Thyroid gland (tissue), 4 donors: Measurements from ENCODE around the gene ZNF91. TPM values are rescaled to one million over a fixed set of nuclear protein-coding genes. Genes with fewer than 3 reads are reported as not detected.

Experiments
- DNase-seq, 2 donors: peaks; one replicate each; pipeline ENCODE4 v3.0.0-alpha.2; 2019
- H3K27ac ChIP-seq, 3 donors: fragments of 200-600 bp; sonication (generic); 1 replicate in 2 of 3; 2 replicates in 1 of 3; pipeline ENCODE4 v1.5.1; 2016 to 2019; ENCODE audit warnings: mild to moderate bottlenecking in 1 of 3, moderate library complexity in 1 of 3
- H3K27me3 ChIP-seq: fragments of 200-600 bp; sonication (generic); one replicate; pipeline ENCODE4 v1.5.1; 2019
- H3K36me3 ChIP-seq, 2 donors: fragments of 200-600 bp; sonication (generic); one replicate each; pipeline ENCODE4 v1.5.1; 2016 to 2019
- H3K4me1 ChIP-seq, 2 donors: fragments of 200-600 bp; sonication (generic); one replicate each; pipeline ENCODE4 v1.5.1; 2017 to 2019
- H3K4me3 ChIP-seq, 3 donors: fragments of 200-600 bp; sonication (generic); replicated peaks in 1 of 3; 1 replicate in 2 of 3; 2 replicates in 1 of 3; pipeline ENCODE4 v1.5.1; 2016; ENCODE audit warnings: mild to moderate bottlenecking in 1 of 3
- H3K9me3 ChIP-seq: fragments of 200-600 bp; sonication (generic); one replicate; pipeline ENCODE4 v1.5.1; 2017
- POLR2A ChIP-seq, 2 donors: fragments of 450-650 bp; IDR thresholded peaks; one replicate each; pipeline ENCODE4 v1.6.1; 2017; ENCODE audit warnings: antibody characterized with exemption in 2 of 2, mild to moderate bottlenecking in 2 of 2, moderate library complexity in 1 of 2
- WGBS, 2 donors: methylation state at CpG; one replicate each; pipeline ENCODE4 v1.1.5; 2017; 5-methylcytosine and 5-hydroxymethylcytosine counted together
- intact Hi-C: fragments of 100-400 bp; cut with DNase I; formaldehyde crosslinking; loops from one replicate; pipeline ENCODE4 v1.15.1; 2023
- total RNA-seq, 4 donors: library from RNA; depleted of rRNA; stranded (reverse); fragments of >200 nt; gene quantifications; one replicate each; pipeline ENCODE4 v1.2.3, GENCODE V29; 2016
- TF ChIP-seq, protein P1 (sequence below), 6 experiments: fragments of 200-600 bp in 3 of 6; fragments of 450-650 bp in 3 of 6; sonication (generic) in 3 of 6; IDR thresholded peaks; one replicate each; pipeline ENCODE4 v1.5.1; 2016 to 2019; ENCODE audit warnings: antibody characterized with exemption in 6 of 6, mild to moderate bottlenecking in 2 of 6, inconsistent platforms in 1 of 6, moderate library complexity in 1 of 6

Gene ZNF91
- 100 to 1,000 TPM in 3 of 4 donors, 10 to 100 TPM in 1; 92.5 to 220 (median 122) TPM for total RNA-seq

DNA sequence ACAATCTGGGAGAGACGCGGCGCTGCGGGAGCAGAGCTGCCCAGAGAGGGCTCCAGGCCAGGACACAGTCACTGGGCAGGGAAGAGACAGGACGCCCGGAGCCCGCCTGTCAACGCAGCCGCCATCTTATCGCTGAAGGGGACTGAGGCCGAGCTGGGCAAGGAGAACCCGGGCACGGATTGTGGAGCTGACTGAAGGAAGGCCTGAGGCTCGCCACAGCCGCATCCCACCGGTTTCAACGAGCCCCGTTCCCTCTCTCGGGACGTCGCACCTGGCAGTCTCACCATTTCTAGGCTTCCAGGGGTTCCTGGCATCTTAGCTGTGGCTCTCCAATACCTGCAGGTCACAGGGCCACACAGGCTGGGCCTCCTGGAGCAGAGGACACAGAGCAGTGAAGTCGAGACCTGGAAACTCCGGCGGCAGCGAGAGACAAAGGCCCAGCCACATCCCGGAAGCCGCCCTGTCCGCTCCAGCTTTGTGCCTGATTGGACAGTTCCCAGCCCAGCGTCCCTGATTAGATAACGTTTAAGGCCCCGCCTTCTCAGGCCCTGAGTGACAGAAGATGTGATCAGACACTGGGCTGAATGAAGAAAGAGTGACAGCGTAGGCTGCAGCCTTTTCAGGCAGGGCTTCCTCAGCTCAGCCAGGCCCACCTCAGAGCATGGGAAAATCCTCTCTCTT, at the start of gene ZNF91:
Gene ZNF91, minus strand, starts transcription at position 431 of the 681 bp plus-strand sequence. Its CDS starts 117 bp downstream, at position 314.
- Histone ChIP-seq H3K4me1 (peaks cover 11 to 32% of the 10 kb centered on the region in 2 donors), H3K27me3 (no peaks in the 10 kb centered on the region), H3K9me3 (no peaks in the 10 kb centered on the region), H3K4me3 (peak within 1 kb of the TSS; percentile 60 to 81 (median 75)), H3K27ac (peak within 1 kb of the TSS; percentile 61 to 92 (median 83)), H3K36me3 (no peaks in the 10 kb centered on the region)
- DNase-seq = peak; percentile 99
- intact Hi-C loops = loop anchor here (10.0 kb wide), 1 partner anchor 120 kb away; no protein-coding TSS in a partner anchor
- 0% methylated on average over 16 to 24 of the region's 32 CpGs for WGBS, 2 donors
- peak in 1 of 2 donors; percentile 97 for TF ChIP-seq POLR2A (IDR thresholded peaks at IDR 0.05)
- TF ChIP-seq, protein P1, sequence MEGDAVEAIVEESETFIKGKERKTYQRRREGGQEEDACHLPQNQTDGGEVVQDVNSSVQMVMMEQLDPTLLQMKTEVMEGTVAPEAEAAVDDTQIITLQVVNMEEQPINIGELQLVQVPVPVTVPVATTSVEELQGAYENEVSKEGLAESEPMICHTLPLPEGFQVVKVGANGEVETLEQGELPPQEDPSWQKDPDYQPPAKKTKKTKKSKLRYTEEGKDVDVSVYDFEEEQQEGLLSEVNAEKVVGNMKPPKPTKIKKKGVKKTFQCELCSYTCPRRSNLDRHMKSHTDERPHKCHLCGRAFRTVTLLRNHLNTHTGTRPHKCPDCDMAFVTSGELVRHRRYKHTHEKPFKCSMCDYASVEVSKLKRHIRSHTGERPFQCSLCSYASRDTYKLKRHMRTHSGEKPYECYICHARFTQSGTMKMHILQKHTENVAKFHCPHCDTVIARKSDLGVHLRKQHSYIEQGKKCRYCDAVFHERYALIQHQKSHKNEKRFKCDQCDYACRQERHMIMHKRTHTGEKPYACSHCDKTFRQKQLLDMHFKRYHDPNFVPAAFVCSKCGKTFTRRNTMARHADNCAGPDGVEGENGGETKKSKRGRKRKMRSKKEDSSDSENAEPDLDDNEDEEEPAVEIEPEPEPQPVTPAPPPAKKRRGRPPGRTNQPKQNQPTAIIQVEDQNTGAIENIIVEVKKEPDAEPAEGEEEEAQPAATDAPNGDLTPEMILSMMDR (IDR thresholded peaks at IDR 0.05) = no peak

DNA sequence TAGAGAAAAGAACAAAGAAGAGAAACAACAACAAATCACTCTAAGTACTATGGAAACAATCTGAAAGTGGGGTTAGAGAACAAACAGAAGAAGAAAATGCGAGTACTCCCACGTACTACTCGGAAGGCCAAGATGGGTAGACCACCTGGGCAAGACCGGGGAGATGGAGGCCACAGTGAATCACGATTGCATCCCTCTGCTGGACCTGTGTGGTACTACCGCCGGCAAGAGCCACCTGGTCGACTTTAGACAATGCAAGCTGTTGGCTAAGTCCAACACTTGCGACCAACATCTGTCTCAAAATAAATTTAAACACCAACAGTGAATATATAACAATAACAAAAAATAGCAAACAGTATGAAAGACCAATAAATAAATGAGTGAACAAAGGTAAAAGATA, 45.5 kb upstream of the ZNF91 start:
- Histone ChIP-seq H3K36me3 (no peaks in the 10 kb centered on the region), H3K27ac (no peak overlapping the region), H3K4me3 (no peak overlapping the region), H3K4me1 (no peaks in the 10 kb centered on the region), H3K27me3 (no peaks in the 10 kb centered on the region), H3K9me3 (no peaks in the 10 kb centered on the region)
- no peak for DNase-seq
- intact Hi-C loops = no loop called here
- WGBS, 2 donors = 64 to 70% methylated on average over 9 of the region's 9 CpGs
- no peak for TF ChIP-seq POLR2A (IDR thresholded peaks at IDR 0.05)
- TF ChIP-seq, protein P1 (IDR thresholded peaks at IDR 0.05) = peak in 1 of 6 experiments; percentile 11

DNA sequence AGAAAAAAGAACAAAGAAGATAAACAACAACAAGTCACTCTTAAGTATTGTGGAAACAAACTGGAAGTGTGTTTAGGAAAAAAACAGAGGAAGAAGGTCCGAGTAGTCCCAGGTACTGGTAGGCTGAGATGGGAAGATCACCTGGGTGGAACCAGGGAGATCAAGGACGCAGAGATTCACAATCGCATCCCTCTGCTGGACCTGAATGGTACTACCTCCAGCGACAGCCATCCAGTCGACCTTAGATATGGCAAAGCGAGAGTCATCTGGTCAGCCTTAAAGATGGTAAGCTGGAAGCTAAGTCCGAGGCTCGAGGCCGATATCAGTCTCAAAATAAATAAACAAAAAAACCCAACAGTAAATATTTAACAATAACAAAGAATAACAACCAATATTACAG, 44.9 kb upstream of the ZNF91 start:
- Histone ChIP-seq H3K36me3 (no peaks in the 10 kb centered on the region), H3K4me1 (no peaks in the 10 kb centered on the region), H3K27ac (no peak overlapping the region), H3K9me3 (no peaks in the 10 kb centered on the region), H3K27me3 (no peaks in the 10 kb centered on the region), H3K4me3 (no peak overlapping the region)
- 86 to 90% methylated on average over 9 of the region's 9 CpGs for WGBS, 2 donors
- no peak for TF ChIP-seq POLR2A (IDR thresholded peaks at IDR 0.05)
- TF ChIP-seq, protein P1 (IDR thresholded peaks at IDR 0.05) = no peak
- intact Hi-C loops = no loop called here
- DNase-seq = no peak

DNA sequence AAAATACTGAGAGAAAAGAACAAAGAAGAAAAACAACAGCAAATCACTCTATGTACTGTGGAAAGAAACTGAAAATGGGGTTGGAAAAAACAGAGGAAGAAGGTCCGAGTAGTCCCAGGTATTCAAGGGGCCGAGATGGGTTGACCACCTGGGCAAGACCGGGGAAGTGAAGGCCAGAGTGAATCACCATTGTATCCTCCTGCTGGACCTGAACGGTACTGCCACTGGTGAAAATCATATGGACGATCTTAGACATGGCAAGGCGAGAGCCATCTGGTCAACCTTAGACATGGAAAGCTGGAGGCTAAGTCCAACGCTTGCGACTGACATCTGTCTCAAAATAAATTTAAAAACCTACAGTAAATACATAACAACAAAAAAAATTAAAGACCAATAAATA, 44.4 kb upstream of the ZNF91 start:
- Histone ChIP-seq H3K27me3 (no peaks in the 10 kb centered on the region), H3K9me3 (no peaks in the 10 kb centered on the region), H3K4me1 (no peaks in the 10 kb centered on the region), H3K4me3 (no peak overlapping the region), H3K36me3 (no peaks in the 10 kb centered on the region), H3K27ac (no peak overlapping the region)
- WGBS, 2 donors = 93 to 96% methylated on average over 8 of the region's 8 CpGs
- intact Hi-C loops = no loop called here
- TF ChIP-seq, protein P1 (IDR thresholded peaks at IDR 0.05) = no peak
- TF ChIP-seq POLR2A (IDR thresholded peaks at IDR 0.05) = no peak
- DNase-seq = no peak

DNA sequence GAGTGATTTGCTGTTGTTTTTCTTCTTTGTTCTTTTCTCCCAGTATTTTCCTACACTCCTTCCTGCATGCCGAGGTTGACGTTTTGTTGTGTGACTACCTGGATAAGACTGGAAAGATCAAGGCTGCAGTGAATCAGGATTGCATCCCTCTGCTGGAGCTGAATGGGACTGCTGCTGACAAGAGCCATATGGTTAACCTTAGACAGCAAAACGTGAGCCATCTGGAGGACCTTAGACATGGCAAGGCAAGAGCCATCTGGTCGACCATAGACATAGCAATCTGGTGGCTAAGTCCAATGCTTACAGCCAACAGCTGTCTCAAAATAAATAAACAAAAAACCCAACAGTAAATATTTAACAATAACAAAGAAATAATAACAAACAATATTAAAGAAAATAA, 42.6 kb upstream of the ZNF91 start:
- Histone ChIP-seq H3K27ac (no peak overlapping the region), H3K27me3 (no peaks in the 10 kb centered on the region), H3K4me3 (no peak overlapping the region), H3K9me3 (no peaks in the 10 kb centered on the region), H3K36me3 (no peaks in the 10 kb centered on the region), H3K4me1 (no peaks in the 10 kb centered on the region)
- WGBS, 2 donors = 80 to 83% methylated on average over 4 of the region's 4 CpGs
- TF ChIP-seq POLR2A (IDR thresholded peaks at IDR 0.05) = no peak
- TF ChIP-seq, protein P1 (IDR thresholded peaks at IDR 0.05) = no peak
- intact Hi-C loops = no loop called here
- no peak for DNase-seq
